ENCODE data around the gene SRBD1. TPM values are rescaled to one million over a fixed set of nuclear protein-coding genes. Genes with fewer than 3 reads are reported as not detected.

The SRBD1 gene
- total and polyA plus RNA-seq, 4 donors = 4.0 to 22.2 (median 10.0) TPM

DNA sequence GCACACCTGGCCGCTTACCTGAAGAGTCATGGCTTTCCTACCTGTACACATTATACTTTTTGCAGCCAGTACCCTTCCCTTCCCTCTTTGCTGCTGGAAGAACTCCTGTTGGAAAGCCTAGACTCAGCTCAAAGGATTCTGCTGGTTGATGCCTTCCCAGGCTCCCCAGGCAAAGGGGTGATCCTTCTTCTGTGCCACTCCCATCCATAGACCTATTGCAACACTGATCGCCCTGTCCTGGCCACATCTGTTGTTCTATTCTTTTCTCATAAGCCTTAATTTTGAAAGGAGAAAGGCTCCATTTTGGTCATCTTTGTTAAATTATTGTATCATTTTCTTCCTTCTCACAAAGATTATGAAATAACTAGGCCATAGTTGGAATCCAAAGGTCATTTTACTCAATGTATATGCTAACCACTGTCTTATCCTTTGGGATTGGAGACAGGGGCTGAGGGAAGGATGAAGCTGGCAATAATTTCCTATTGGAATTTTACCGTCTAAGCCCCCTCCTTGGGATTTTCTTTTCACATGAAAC lies 37.0 kb upstream of the SRBD1 start:
- no peaks in the 10 kb centered on the region for H3K27me3 ChIP-seq (ENCODE audit: control insufficient read depth in 4 of 4, insufficient read depth in 4 of 4, low read length in 3 of 4)
- 97% methylated on average over 3 of the region's 3 CpGs for WGBS
- H3K4me3 ChIP-seq (ENCODE audit: low read depth in 1 of 3, low read length in 3 of 3) = no peak overlapping the region
- no peak overlapping the region for H3K9ac ChIP-seq (ENCODE audit: low read depth in 1 of 2, low read length in 2 of 2)
- DNase-seq (ENCODE audit: low spot score) = no peak
- H3K27ac ChIP-seq (ENCODE audit: low read depth in 1 of 2, low read length in 2 of 2) = no peak overlapping the region
- no peaks in the 10 kb centered on the region for H3K9me3 ChIP-seq (ENCODE audit: control insufficient read depth in 4 of 4, low read length in 3 of 4)
- TF ChIP-seq FOXA2 (IDR thresholded peaks at IDR 0.05) (no peak), JUND (IDR thresholded peaks at IDR 0.05) (no peak), ATF3 (IDR thresholded peaks at IDR 0.05) (no peak), HNF4G (IDR thresholded peaks at IDR 0.05) (no peak), TAF1 (conservative IDR thresholded peaks at IDR 0.05) (no peak), RXRA (IDR thresholded peaks at IDR 0.05) (no peak), YY1 (IDR thresholded peaks at IDR 0.05) (no peak), SP1 (IDR thresholded peaks at IDR 0.05) (no peak), HNF4A (conservative IDR thresholded peaks at IDR 0.05) (no peak), EGR1 (IDR thresholded peaks at IDR 0.05; ENCODE audit: low read depth in 2 of 2) (no peak)
- TF ChIP-seq, protein P1, sequence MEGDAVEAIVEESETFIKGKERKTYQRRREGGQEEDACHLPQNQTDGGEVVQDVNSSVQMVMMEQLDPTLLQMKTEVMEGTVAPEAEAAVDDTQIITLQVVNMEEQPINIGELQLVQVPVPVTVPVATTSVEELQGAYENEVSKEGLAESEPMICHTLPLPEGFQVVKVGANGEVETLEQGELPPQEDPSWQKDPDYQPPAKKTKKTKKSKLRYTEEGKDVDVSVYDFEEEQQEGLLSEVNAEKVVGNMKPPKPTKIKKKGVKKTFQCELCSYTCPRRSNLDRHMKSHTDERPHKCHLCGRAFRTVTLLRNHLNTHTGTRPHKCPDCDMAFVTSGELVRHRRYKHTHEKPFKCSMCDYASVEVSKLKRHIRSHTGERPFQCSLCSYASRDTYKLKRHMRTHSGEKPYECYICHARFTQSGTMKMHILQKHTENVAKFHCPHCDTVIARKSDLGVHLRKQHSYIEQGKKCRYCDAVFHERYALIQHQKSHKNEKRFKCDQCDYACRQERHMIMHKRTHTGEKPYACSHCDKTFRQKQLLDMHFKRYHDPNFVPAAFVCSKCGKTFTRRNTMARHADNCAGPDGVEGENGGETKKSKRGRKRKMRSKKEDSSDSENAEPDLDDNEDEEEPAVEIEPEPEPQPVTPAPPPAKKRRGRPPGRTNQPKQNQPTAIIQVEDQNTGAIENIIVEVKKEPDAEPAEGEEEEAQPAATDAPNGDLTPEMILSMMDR (IDR thresholded peaks at IDR 0.05; ENCODE audit: low read depth, low read length, missing input control) = no peak
- TF ChIP-seq, protein P2, sequence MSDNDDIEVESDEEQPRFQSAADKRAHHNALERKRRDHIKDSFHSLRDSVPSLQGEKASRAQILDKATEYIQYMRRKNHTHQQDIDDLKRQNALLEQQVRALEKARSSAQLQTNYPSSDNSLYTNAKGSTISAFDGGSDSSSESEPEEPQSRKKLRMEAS (IDR thresholded peaks at IDR 0.05) = no peak
- H3K4me1 ChIP-seq (ENCODE audit: control insufficient read depth in 4 of 4, insufficient read depth in 4 of 4, low read length in 3 of 4) = peaks cover 7 to 35% (median 23%) of the 10 kb centered on the region in 4 donors
- H3K36me3 ChIP-seq (ENCODE audit: control insufficient read depth in 4 of 4, insufficient read depth in 3 of 4, low read depth in 1 of 4, low read length in 3 of 4) = no peaks in the 10 kb centered on the region

- H3K9ac ChIP-seq (ENCODE audit: low read depth in 1 of 2, low read length in 2 of 2) = no peak overlapping the region
- H3K4me1 ChIP-seq (ENCODE audit: control insufficient read depth in 4 of 4, insufficient read depth in 4 of 4, low read length in 3 of 4) = peaks cover 7 to 32% (median 18%) of the 10 kb centered on the region in 4 donors
- H3K27me3 ChIP-seq (ENCODE audit: control insufficient read depth in 4 of 4, insufficient read depth in 4 of 4, low read length in 3 of 4) = no peaks in the 10 kb centered on the region
- H3K36me3 ChIP-seq (ENCODE audit: control insufficient read depth in 4 of 4, insufficient read depth in 3 of 4, low read depth in 1 of 4, low read length in 3 of 4) = no peaks in the 10 kb centered on the region
- no peak overlapping the region for H3K4me3 ChIP-seq (ENCODE audit: low read depth in 1 of 3, low read length in 3 of 3)
- H3K27ac ChIP-seq (ENCODE audit: low read depth in 1 of 2, low read length in 2 of 2) = no peak overlapping the region
- DNase-seq (ENCODE audit: low spot score) = no peak
- 94% methylated on average over 9 of the region's 9 CpGs for whole genome bisulfite sequencing
- H3K9me3 ChIP-seq (ENCODE audit: control insufficient read depth in 4 of 4, low read length in 3 of 4) = no peaks in the 10 kb centered on the region
- TF ChIP-seq RXRA (IDR thresholded peaks at IDR 0.05) = no peak
- TF ChIP-seq GABPA (IDR thresholded peaks at IDR 0.05 in 1 of 2, conservative IDR thresholded peaks at IDR 0.05 in 1 of 2) = no peak
- no peak for TF ChIP-seq EGR1 (IDR thresholded peaks at IDR 0.05; ENCODE audit: low read depth in 2 of 2)
- TF ChIP-seq RAD21 (IDR thresholded peaks at IDR 0.05) = no peak
- no peak for TF ChIP-seq SP1 (IDR thresholded peaks at IDR 0.05)
- TF ChIP-seq, protein P2 (IDR thresholded peaks at IDR 0.05) = no peak
- TF ChIP-seq, protein P3, sequence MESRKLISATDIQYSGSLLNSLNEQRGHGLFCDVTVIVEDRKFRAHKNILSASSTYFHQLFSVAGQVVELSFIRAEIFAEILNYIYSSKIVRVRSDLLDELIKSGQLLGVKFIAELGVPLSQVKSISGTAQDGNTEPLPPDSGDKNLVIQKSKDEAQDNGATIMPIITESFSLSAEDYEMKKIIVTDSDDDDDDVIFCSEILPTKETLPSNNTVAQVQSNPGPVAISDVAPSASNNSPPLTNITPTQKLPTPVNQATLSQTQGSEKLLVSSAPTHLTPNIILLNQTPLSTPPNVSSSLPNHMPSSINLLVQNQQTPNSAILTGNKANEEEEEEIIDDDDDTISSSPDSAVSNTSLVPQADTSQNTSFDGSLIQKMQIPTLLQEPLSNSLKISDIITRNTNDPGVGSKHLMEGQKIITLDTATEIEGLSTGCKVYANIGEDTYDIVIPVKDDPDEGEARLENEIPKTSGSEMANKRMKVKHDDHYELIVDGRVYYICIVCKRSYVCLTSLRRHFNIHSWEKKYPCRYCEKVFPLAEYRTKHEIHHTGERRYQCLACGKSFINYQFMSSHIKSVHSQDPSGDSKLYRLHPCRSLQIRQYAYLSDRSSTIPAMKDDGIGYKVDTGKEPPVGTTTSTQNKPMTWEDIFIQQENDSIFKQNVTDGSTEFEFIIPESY (IDR thresholded peaks at IDR 0.05) = no peak
- no peak for TF ChIP-seq ATF3 (IDR thresholded peaks at IDR 0.05)
- TF ChIP-seq NR2F2 (IDR thresholded peaks at IDR 0.05) = no peak
- no peak for TF ChIP-seq FOXA2 (IDR thresholded peaks at IDR 0.05)
- no peak for TF ChIP-seq YY1 (IDR thresholded peaks at IDR 0.05)
- TF ChIP-seq, protein P4, sequence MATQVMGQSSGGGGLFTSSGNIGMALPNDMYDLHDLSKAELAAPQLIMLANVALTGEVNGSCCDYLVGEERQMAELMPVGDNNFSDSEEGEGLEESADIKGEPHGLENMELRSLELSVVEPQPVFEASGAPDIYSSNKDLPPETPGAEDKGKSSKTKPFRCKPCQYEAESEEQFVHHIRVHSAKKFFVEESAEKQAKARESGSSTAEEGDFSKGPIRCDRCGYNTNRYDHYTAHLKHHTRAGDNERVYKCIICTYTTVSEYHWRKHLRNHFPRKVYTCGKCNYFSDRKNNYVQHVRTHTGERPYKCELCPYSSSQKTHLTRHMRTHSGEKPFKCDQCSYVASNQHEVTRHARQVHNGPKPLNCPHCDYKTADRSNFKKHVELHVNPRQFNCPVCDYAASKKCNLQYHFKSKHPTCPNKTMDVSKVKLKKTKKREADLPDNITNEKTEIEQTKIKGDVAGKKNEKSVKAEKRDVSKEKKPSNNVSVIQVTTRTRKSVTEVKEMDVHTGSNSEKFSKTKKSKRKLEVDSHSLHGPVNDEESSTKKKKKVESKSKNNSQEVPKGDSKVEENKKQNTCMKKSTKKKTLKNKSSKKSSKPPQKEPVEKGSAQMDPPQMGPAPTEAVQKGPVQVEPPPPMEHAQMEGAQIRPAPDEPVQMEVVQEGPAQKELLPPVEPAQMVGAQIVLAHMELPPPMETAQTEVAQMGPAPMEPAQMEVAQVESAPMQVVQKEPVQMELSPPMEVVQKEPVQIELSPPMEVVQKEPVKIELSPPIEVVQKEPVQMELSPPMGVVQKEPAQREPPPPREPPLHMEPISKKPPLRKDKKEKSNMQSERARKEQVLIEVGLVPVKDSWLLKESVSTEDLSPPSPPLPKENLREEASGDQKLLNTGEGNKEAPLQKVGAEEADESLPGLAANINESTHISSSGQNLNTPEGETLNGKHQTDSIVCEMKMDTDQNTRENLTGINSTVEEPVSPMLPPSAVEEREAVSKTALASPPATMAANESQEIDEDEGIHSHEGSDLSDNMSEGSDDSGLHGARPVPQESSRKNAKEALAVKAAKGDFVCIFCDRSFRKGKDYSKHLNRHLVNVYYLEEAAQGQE (IDR thresholded peaks at IDR 0.05) = no peak
- TF ChIP-seq, protein P1 (IDR thresholded peaks at IDR 0.05; ENCODE audit: low read depth, low read length, missing input control) = no peak
- no peak for TF ChIP-seq FOXA1 (IDR thresholded peaks at IDR 0.05)
- TF ChIP-seq HNF4A (conservative IDR thresholded peaks at IDR 0.05) = no peak
- TF ChIP-seq HNF4G (IDR thresholded peaks at IDR 0.05) = no peak
- TF ChIP-seq JUND (IDR thresholded peaks at IDR 0.05) = no peak
- TF ChIP-seq TAF1 (conservative IDR thresholded peaks at IDR 0.05) = no peak
Observed at GRCh38 chr2:45647356-45647755, 36.3 kb upstream of the SRBD1 start.
